Neural progenitor cell (in vitro differentiated cells): Measurements from ENCODE around the gene ABCA1.

Source experiments
- CTCF ChIP-seq: fragments of 200-600 bp; sonication (generic); IDR thresholded peaks from 2 replicates; pipeline ENCODE4 v1.5.1; 2017; ENCODE audit warnings: antibody characterized with exemption, mild to moderate bottlenecking
- EZH2 ChIP-seq: fragments of 200-600 bp; sonication (generic); IDR thresholded peaks from 2 replicates; pipeline ENCODE4 v1.6.1; 2017; ENCODE audit warnings: antibody characterized with exemption, mild to moderate bottlenecking, moderate library complexity
- EZH2phosphoT487 ChIP-seq: fragments of 200-600 bp; sonication (generic); IDR thresholded peaks from 2 replicates; pipeline ENCODE4 v1.6.1; 2017; ENCODE audit warnings: antibody characterized with exemption

- TF ChIP-seq CTCF (no peak), EZH2phosphoT487 (no peak), EZH2 (no peak)
Observed at GRCh38 chr9:104869811-104870210, 58.1 kb downstream of the ABCA1 start.
